ENCODE measurements around the gene INAFM1. TPM values are rescaled to one million over a fixed set of nuclear protein-coding genes. Genes with fewer than 3 reads are reported as not detected.

Gene INAFM1
- total and polyA plus RNA-seq, 9 of the 15 experiments (the other 6 are each of a cell fraction or from before 2014, with no cell fraction given) = 0.71 to 30.9 (median 3.1) TPM

DNA sequence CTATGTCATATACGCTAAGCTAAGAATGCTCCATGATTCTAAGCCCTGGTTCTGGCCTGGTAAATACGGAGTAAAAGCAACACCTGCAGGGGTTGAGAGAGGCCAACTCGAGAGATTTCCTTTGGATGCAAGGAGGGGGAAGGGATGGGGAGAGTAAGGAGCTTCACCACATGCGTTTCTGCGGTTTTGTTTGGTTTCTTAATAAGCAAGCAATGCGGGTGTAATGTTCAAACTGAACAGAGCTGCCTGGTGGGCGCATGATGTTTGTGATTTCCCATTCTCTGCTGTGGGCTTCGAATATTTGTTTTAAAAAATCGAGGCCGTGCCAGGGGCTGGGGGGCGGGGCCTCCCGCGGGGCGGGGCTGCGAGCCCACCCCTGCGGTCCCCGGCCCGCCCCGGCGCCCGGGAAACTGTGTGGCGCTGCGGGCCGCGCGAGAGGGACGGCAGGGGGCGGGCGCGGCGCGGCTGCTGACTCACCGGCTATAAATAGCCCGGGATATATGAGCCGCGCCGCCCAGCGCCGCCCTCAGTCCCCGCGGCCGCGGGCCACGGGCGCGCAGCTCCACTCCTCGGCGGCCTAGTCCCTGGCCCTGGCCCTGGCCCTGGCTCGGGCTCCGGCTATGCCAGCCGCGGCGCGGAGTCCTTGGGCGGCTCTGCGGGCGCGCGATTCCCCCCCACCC is 48.8 kb upstream of the INAFM1 start (continued):
- TF ChIP-seq, protein P1, sequence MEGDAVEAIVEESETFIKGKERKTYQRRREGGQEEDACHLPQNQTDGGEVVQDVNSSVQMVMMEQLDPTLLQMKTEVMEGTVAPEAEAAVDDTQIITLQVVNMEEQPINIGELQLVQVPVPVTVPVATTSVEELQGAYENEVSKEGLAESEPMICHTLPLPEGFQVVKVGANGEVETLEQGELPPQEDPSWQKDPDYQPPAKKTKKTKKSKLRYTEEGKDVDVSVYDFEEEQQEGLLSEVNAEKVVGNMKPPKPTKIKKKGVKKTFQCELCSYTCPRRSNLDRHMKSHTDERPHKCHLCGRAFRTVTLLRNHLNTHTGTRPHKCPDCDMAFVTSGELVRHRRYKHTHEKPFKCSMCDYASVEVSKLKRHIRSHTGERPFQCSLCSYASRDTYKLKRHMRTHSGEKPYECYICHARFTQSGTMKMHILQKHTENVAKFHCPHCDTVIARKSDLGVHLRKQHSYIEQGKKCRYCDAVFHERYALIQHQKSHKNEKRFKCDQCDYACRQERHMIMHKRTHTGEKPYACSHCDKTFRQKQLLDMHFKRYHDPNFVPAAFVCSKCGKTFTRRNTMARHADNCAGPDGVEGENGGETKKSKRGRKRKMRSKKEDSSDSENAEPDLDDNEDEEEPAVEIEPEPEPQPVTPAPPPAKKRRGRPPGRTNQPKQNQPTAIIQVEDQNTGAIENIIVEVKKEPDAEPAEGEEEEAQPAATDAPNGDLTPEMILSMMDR (IDR thresholded peaks at IDR 0.05 in 2 of 3, conservative IDR thresholded peaks at IDR 0.05 in 1 of 3; ENCODE audit: insufficient read depth in 2 of 3, low read depth in 1 of 3, low read length in 3 of 3) = peak in 2 of 3 experiments; percentile 49 to 57; a peak in 3 of 6 replicates
- TF ChIP-seq XRCC4 (IDR thresholded peaks at IDR 0.05; ENCODE audit: extremely low read depth, insufficient read depth, insufficient read length) (no peak), ESRRB (CRISPR knock-in tag; IDR thresholded peaks at IDR 0.05; ENCODE audit: borderline replicate concordance) (no peak), ZNF707 (CRISPR knock-in tag; conservative IDR thresholded peaks at IDR 0.05) (no peak), XRCC5 (IDR thresholded peaks at IDR 0.05; ENCODE audit: low read depth, low read length) (no peak), ZNF212 (CRISPR knock-in tag; IDR thresholded peaks at IDR 0.05) (0 out of 2 replicates have a peak, but pooled peaks have one; percentile 12), PHB2 (IDR thresholded peaks at IDR 0.05; ENCODE audit: low read depth) (no peak), SMARCC2 (IDR thresholded peaks at IDR 0.05; ENCODE audit: low read depth) (no peak), PHF20 (IDR thresholded peaks at IDR 0.05; ENCODE audit: partially characterized antibody) (no peak), NFRKB (IDR thresholded peaks at IDR 0.05; ENCODE audit: low read depth) (no peak; the same call in 1 of the 2 replicates), ZNF695 (CRISPR knock-in tag; IDR thresholded peaks at IDR 0.05) (no peak), PRPF4 (IDR thresholded peaks at IDR 0.05; ENCODE audit: insufficient read depth, low read depth, low read length, poor library complexity, severe bottlenecking) (no peak), POLR3A (IDR thresholded peaks at IDR 0.05; ENCODE audit: borderline replicate concordance, extremely low read depth, insufficient read depth, insufficient read length) (no peak)
- TF ChIP-seq, protein P2, sequence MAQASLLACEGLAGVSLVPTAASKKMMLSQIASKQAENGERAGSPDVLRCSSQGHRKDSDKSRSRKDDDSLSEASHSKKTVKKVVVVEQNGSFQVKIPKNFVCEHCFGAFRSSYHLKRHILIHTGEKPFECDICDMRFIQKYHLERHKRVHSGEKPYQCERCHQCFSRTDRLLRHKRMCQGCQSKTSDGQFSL (CRISPR knock-in tag; IDR thresholded peaks at IDR 0.05) = peak; percentile 96
- TF ChIP-seq, protein P2 (tag; IDR thresholded peaks at IDR 0.05) = no peak
- TF ChIP-seq, protein P3, sequence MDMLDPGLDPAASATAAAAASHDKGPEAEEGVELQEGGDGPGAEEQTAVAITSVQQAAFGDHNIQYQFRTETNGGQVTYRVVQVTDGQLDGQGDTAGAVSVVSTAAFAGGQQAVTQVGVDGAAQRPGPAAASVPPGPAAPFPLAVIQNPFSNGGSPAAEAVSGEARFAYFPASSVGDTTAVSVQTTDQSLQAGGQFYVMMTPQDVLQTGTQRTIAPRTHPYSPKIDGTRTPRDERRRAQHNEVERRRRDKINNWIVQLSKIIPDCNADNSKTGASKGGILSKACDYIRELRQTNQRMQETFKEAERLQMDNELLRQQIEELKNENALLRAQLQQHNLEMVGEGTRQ (CRISPR knock-in tag; IDR thresholded peaks at IDR 0.05) = no peak
- TF ChIP-seq, protein P4, sequence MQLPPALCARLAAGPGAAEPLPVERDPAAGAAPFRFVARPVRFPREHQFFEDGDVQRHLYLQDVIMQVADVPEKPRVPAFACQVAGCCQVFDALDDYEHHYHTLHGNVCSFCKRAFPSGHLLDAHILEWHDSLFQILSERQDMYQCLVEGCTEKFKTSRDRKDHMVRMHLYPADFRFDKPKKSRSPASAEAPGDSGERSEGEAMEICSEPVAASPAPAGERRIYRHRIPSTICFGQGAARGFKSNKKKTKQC (CRISPR knock-in tag; IDR thresholded peaks at IDR 0.05) = peak; percentile 70; the same call in 1 of the 2 replicates
- TF ChIP-seq, protein P5, sequence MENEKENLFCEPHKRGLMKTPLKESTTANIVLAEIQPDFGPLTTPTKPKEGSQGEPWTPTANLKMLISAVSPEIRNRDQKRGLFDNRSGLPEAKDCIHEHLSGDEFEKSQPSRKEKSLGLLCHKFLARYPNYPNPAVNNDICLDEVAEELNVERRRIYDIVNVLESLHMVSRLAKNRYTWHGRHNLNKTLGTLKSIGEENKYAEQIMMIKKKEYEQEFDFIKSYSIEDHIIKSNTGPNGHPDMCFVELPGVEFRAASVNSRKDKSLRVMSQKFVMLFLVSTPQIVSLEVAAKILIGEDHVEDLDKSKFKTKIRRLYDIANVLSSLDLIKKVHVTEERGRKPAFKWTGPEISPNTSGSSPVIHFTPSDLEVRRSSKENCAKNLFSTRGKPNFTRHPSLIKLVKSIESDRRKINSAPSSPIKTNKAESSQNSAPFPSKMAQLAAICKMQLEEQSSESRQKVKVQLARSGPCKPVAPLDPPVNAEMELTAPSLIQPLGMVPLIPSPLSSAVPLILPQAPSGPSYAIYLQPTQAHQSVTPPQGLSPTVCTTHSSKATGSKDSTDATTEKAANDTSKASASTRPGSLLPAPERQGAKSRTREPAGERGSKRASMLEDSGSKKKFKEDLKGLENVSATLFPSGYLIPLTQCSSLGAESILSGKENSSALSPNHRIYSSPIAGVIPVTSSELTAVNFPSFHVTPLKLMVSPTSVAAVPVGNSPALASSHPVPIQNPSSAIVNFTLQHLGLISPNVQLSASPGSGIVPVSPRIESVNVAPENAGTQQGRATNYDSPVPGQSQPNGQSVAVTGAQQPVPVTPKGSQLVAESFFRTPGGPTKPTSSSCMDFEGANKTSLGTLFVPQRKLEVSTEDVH (IDR thresholded peaks at IDR 0.05; ENCODE audit: low read depth, partially characterized antibody) = no peak
- TF ChIP-seq, protein P6, sequence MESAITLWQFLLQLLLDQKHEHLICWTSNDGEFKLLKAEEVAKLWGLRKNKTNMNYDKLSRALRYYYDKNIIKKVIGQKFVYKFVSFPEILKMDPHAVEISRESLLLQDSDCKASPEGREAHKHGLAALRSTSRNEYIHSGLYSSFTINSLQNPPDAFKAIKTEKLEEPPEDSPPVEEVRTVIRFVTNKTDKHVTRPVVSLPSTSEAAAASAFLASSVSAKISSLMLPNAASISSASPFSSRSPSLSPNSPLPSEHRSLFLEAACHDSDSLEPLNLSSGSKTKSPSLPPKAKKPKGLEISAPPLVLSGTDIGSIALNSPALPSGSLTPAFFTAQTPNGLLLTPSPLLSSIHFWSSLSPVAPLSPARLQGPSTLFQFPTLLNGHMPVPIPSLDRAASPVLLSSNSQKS (CRISPR knock-in tag; IDR thresholded peaks at IDR 0.05) = no peak

Measured in K562 (cell line).